MCF 10A (cell line): ENCODE results near the gene ATP6V0A1. TPM values are rescaled to one million over a fixed set of nuclear protein-coding genes. Genes with fewer than 3 reads are reported as not detected.

Source experiments
- BruUV-seq: library from RNA; stranded (reverse); fragments of 400-500 nt; replicated peaks from 2 replicates; lab custom pipeline; 2021; lab: Mats Ljungman, UMichigan
- CTCF ChIA-PET: fragments of 300-600 bp; sonication (Branson Sonifier 250); formaldehyde crosslinking; extraction: SDS; loops from one replicate; lab custom pipeline; 2021; ENCODE audit warnings: antibody characterized with exemption, inconsistent platforms; lab: Yijun Ruan, JAX
- POLR2A ChIA-PET: fragments of 300-600, 350-650 bp; sonication (Branson Sonifier 250); formaldehyde crosslinking; extraction: SDS; loops from one replicate; lab custom pipeline; 2020; ENCODE audit warnings: antibody characterized with exemption, inconsistent platforms; lab: Yijun Ruan, JAX
- DNase-seq: peaks from one replicate; pipeline ENCODE4 v3.0.0-alpha.2; 2018; ENCODE audit not compliant: unreplicated experiment
- H3K27ac Mint-ChIP-seq: one replicate; pipeline ENCODE4 v1.8.0; 2022; ENCODE audit warnings: mild to moderate bottlenecking, low read depth, mixed read lengths; ENCODE audit not compliant: unreplicated experiment
- H3K27me3 Mint-ChIP-seq: one replicate; pipeline ENCODE4 v1.8.0; 2022; ENCODE audit warnings: mixed read lengths; ENCODE audit not compliant: insufficient read depth, unreplicated experiment
- H3K36me3 Mint-ChIP-seq: one replicate; pipeline ENCODE4 v1.8.0; 2022; ENCODE audit warnings: mild to moderate bottlenecking, moderate library complexity, mixed read lengths; ENCODE audit not compliant: insufficient read depth, unreplicated experiment
- H3K4me1 Mint-ChIP-seq: one replicate; pipeline ENCODE4 v1.8.0; 2022; ENCODE audit warnings: mixed read lengths; ENCODE audit not compliant: insufficient read depth, unreplicated experiment
- H3K4me3 Mint-ChIP-seq: one replicate; pipeline ENCODE4 v1.8.0; 2022; ENCODE audit warnings: mild to moderate bottlenecking, moderate library complexity, mixed read lengths; ENCODE audit not compliant: unreplicated experiment
- H3K9me3 Mint-ChIP-seq: one replicate; pipeline ENCODE4 v1.8.0; 2022; ENCODE audit warnings: mixed read lengths; ENCODE audit not compliant: unreplicated experiment
- CTCF ChIP-seq: fragments of 200-600 bp; IDR thresholded peaks from one replicate; pipeline ENCODE4 v1.8.0; 2022; ENCODE audit warnings: antibody characterized with exemption, mild to moderate bottlenecking; ENCODE audit not compliant: unreplicated experiment
- intact Hi-C: fragments of 100-400 bp; cut with micrococcal nuclease; formaldehyde crosslinking; loops from 2 replicates; pipeline ENCODE4 v1.14.1; 2022
- total RNA-seq: library from RNA; stranded (reverse); gene quantifications from 2 replicates; pipeline ENCODE4 v1.2.3, GENCODE V29; 2022

The ATP6V0A1 gene
- total RNA-seq, 1 experiment from 2014 or later, result 56.0 TPM

DNA sequence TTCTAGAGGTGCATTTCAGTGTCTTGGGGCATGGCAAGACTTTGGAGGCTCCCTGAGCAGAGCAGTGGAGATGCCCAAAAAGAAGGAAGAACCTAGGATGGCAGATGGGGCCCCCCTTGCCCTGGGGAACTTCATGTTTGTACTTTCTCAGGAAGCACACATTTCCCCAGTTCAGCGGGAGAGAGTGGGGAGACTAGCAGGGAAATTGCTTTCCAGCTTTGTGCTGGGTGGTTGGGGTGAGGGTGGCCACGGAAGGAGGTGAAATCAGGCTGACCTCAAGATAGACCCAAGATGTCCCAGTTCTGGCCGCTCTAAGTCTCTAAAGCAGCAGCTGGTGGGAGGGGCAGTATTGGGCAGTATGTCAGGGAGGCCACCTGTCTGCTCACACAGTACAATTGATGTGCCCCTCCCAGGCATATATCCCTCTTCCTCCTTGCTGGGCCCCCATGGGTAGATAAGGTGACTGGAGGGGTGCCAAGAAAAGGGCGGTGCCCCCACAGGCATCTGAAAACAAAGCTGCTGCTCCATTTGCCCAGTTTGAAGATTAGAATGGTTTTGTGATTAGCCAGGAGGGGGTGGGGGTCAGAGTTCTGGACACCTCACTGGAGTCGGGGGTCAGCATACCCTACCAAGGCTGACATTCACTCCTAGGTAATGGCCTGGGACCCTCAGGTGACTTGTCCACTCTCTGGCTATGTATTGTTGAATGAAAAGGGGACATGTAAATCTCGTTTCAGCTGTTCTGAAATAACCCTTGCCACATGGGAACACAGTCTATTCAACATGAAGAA is 60.3 kb downstream of the ATP6V0A1 start:
- H3K4me1 Mint-ChIP-seq, result peaks cover 46% of the 10 kb centered on the region
- no TSS peak for BruUV-seq

GRCh38 chr17:42519546-42520491 is 61.1 kb downstream of the ATP6V0A1 start:
- Mint-ChIP-seq H3K9me3 (no peaks in the 10 kb centered on the region), H3K27me3 (no peaks in the 10 kb centered on the region), H3K4me1 (peaks cover 46% of the 10 kb centered on the region), H3K4me3 (peak overlapping the region; percentile 47), H3K27ac (peak overlapping the region; percentile 98), H3K36me3 (peaks cover 18% of the 10 kb centered on the region)
- CTCF ChIA-PET, result interaction anchor here (0.6 to 3.1 kb wide), 19 partner anchors 8 to 469 kb away, joined by 3 to 24 read pairs (median 5); partner anchors contain the start of genes BECN1 and PSMC3IP
- POLR2A ChIA-PET, result interaction anchor here (0.5 to 4.1 kb wide), 21 partner anchors 7 to 938 kb away, joined by 3 to 48 read pairs (median 4); partner anchors contain the start of genes CAVIN1, DNAJC7, NAGLU and STAT3
- DNase-seq, result peak; percentile 95
- no peak for TF ChIP-seq CTCF
- BruUV-seq, result no TSS peak
- intact Hi-C loops, result no loop called here

More for the DNA sequence above, 60.3 kb downstream of the ATP6V0A1 start:
- H3K36me3 Mint-ChIP-seq, result peaks cover 18% of the 10 kb centered on the region
- TF ChIP-seq CTCF, result no peak
- ChIA-PET CTCF (interaction anchor here (0.6 to 3.1 kb wide), 23 partner anchors 9 to 468 kb away, joined by 3 to 24 read pairs (median 4); partner anchors contain the start of gene PSMC3IP), POLR2A (interaction anchor here (0.8 to 4.1 kb wide), 19 partner anchors 8 to 502 kb away, joined by 3 to 48 read pairs (median 6); partner anchors contain the start of genes ATP6V0A1, BECN1, CAVIN1 and DNAJC7)
- H3K9me3 Mint-ChIP-seq, result no peaks in the 10 kb centered on the region
- H3K27me3 Mint-ChIP-seq, result no peaks in the 10 kb centered on the region
- H3K4me3 Mint-ChIP-seq, result peak overlapping the region; percentile 63
- intact Hi-C loops, result loop anchor here (1.0 kb wide), 1 partner anchor 112 kb away; no protein-coding TSS in a partner anchor
- DNase-seq, result no peak
- H3K27ac Mint-ChIP-seq, result peak overlapping the region; percentile 98

DNA sequence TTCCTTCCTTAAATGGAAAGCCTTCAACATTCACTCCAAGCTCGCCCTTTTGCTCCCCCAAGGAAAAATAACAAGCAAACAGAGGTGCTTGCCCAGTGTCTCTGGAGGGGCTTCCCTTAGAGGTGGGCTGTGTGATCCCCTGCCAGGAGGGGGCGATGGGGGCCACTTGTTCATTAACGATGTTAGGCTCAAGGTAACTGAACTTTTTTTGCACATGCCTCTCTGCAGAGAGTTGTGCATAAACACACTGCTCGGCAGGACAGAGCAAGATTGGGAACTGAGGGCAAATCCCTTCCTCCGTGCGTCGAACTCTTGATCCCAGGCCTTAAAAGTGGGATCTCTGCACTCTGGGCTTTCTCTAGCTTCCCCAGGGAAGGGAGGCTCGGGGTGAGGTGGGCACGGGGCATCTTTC is 61.9 kb downstream of the ATP6V0A1 start:
- Mint-ChIP-seq H3K36me3 (peaks cover 18% of the 10 kb centered on the region), H3K4me3 (peak overlapping the region; percentile 47), H3K27me3 (no peaks in the 10 kb centered on the region), H3K4me1 (peaks cover 51% of the 10 kb centered on the region), H3K9me3 (no peaks in the 10 kb centered on the region), H3K27ac (peak overlapping the region; percentile 98)
- CTCF ChIA-PET, result interaction anchor here (0.5 to 2.6 kb wide), 11 partner anchors 13 to 304 kb away, joined by 3 to 10 read pairs (median 4); partner anchors contain the start of genes BECN1 and PSMC3IP
- TF ChIP-seq CTCF, result peak; percentile 47
- no TSS peak for BruUV-seq
- intact Hi-C loops, result no loop called here
- POLR2A ChIA-PET, result interaction anchor here (0.6 to 4.1 kb wide), 18 partner anchors 10 to 1793 kb away, joined by 3 to 48 read pairs (median 6); partner anchors contain the start of genes CAVIN1, DNAJC7, NAGLU and STAT3
- no peak for DNase-seq
